Fibroblast of lung (primary cell): ENCODE results near the gene GRID1.

ENCODE experiments used
- EZH2 ChIP-seq: IDR thresholded peaks from 2 replicates; pipeline ENCODE4 v1.5.1; 2012; ENCODE audit warnings: low read length, control low read depth, mild to moderate bottlenecking; ENCODE audit errors: missing control alignments
- TF ChIP-seq, protein P1 (sequence below), 2 donors: IDR thresholded peaks in 1 of 2; conservative IDR thresholded peaks in 1 of 2; 1 replicate in 1 of 2; 2 replicates in 1 of 2; pipeline ENCODE4 v1.5.1; 2011 to 2012; ENCODE audit warnings: low read length in 2 of 2, control low read depth in 1 of 2, inconsistent platforms in 1 of 2, low read depth in 1 of 2, mild to moderate bottlenecking in 1 of 2

DNA sequence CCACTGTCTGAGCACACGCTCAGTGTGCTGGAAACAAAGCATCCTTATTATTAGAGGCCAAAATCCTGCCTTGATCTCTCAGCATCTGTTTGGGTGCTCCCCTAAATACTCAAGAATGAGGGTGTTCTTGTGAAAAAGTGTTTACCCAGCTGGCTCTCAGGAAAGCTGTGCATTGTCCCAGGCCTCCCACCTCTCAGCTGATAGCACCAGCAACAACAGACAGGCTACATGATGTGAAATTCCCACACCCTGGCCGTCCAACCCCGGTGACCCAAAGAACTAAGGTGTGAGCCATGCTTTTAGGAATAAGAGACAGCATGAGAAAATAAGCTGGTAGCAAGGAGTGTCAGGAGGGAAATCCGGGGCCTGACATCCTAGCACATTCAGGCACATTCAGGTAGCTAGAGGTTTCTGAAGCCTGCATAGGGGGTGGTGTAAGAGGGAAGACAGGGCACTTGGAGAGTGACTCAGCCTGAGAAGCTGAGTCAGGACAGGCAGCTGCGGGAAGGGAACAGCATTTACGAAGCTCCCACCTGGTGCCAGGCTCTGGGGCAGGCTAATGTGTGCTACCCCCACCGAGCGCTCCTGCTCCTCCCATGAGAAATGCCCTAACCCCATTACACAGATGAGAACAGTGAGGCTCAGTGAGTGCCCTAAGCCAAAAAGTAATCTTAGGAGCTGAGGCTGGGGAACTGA lies 205.6 kb downstream of the GRID1 start:
- TF ChIP-seq, protein P1, sequence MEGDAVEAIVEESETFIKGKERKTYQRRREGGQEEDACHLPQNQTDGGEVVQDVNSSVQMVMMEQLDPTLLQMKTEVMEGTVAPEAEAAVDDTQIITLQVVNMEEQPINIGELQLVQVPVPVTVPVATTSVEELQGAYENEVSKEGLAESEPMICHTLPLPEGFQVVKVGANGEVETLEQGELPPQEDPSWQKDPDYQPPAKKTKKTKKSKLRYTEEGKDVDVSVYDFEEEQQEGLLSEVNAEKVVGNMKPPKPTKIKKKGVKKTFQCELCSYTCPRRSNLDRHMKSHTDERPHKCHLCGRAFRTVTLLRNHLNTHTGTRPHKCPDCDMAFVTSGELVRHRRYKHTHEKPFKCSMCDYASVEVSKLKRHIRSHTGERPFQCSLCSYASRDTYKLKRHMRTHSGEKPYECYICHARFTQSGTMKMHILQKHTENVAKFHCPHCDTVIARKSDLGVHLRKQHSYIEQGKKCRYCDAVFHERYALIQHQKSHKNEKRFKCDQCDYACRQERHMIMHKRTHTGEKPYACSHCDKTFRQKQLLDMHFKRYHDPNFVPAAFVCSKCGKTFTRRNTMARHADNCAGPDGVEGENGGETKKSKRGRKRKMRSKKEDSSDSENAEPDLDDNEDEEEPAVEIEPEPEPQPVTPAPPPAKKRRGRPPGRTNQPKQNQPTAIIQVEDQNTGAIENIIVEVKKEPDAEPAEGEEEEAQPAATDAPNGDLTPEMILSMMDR (conservative IDR thresholded peaks at IDR 0.05 in 1 of 2, IDR thresholded peaks at IDR 0.05 in 1 of 2; ENCODE audit: low read depth in 1 of 2, low read length in 2 of 2): no peak
- TF ChIP-seq EZH2: no peak
